Stimulated activated CD4-positive, alpha-beta T cell treated with anti-CD3 and anti-CD28 coated beads, Interleukin-12 subunit alpha, Interleukin-12 subunit beta, amount 100 ng/mL, for 24 hours (primary cell): ENCODE data around the gene TMEM196.
"Not testable (repeated sequence)": the region's sequence is repeated elsewhere in the genome, so short reads cannot be mapped to it uniquely, and the experiment has no call there.

Source experiments
- DNase-seq, 2 experiments: peaks; one replicate each; pipeline ENCODE4 v3.0.0-alpha.2; 2020; ENCODE audit warnings: low read depth in 2 of 2

The TMEM196 gene

DNA sequence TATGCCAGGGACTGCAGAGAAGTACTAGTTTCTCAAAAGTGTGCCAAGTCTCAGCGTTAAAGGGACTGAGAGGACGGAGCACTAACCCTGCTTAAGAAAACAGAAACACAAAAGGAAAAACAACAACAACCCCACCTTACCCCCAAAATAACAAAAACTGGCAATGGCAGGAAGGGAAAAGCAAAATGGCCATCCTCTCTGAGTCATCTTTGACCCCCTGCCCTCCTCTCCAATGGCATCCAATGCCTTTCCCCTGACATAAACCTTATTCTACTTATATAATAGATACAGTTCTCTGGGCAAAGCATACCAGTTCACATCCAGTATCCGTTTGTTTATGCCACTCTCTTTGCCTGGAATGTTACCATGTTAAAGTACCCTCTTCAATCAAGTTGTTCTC, 66.2 kb downstream of the TMEM196 start:
- no peak for DNase-seq

DNA sequence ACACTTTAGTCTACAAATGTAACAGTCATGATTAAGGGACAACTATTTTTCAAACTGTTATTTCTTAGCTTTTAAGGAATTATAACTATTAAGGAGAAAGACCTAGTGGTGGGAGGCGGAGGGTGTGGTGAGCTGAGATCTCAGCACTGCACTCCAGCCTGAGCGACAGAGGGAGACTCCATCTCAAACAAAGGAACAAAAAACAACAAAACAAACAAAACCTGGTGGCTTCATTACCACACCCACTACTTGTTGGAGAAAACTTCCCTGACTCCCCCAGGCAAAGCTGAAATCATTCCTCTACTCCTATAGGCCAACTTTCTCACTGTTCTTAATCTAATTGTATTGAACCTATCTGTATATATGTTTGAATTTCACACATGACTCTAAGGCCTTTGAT, 67.8 kb downstream of the TMEM196 start:
- DNase-seq = no peak

DNA sequence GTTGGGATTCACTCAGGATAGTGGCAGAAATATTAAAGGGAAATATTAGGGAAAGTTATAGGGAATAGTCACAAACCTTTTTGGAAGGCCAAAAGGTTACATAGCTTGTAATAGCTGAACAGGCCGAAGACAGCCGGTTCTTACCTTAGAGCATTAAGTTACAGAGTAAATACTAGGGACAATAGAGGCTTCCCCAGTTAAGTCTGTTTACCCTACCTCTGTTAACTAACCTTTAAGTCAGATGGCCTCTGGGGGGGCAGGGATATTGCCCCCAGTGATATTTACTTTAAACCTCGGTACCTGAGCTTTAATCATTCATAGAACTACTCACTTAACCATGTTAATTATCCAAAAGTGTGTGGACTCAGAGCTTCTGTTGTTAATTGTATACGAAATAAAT, 71.9 kb downstream of the TMEM196 start:
- no peak for DNase-seq

DNA sequence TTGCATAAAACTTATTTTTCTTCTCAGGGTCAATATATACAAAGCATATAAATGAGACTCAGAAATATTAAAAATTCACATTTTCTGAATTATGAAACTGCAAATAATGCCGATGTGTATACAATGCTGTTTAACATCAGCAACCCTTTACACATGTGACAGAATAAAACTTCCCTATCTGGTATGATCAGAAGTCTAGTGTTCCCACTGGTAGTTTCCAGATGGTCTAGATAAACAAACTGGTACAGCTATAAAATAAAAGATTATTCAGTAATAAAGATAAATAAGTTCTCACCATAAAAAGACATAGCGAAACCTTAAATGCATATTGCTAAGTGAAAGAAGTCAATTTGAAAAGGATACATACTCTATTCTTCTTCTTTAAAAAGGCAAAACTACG, 72.5 kb downstream of the TMEM196 start:
- no peak for DNase-seq

DNA sequence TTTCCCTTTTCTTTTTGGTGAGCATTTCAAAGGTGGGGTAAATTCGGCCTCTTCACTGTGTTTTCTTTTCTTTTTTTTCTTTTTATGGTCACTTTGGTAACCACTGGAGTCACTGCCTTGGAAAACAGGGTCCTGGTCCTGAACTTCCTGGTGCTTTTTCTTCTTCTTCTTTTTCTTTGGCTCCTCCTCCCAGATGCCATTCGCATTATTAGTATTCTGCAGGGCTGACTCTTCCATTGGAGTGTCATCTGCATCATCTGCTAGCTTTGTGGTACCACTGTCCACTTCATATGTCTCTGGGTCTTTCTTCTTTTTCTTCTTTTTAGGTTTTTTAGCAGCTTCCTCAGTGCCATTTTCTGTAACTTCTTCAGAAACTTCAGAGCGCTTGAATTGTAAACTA, 75.1 kb downstream of the TMEM196 start:
- no peak for DNase-seq

DNA sequence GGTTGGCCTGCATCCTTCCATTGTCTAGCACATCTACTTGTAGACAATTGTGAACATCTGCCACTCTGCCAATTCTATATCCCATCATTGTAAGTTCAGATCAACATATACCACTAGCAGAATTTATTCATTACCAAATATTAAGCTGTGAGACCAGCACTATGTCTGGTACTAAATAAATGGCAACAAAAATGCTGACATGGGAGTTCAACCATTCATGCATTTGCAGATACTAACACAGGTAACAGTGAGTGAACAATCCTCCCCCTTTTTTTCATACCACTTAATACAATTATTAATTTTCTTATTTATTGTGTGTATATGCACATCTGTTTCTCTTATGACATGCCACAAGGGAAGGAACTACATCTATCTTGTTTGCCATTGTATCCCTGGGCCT, 76.5 kb downstream of the TMEM196 start:
- no peak for DNase-seq

DNA sequence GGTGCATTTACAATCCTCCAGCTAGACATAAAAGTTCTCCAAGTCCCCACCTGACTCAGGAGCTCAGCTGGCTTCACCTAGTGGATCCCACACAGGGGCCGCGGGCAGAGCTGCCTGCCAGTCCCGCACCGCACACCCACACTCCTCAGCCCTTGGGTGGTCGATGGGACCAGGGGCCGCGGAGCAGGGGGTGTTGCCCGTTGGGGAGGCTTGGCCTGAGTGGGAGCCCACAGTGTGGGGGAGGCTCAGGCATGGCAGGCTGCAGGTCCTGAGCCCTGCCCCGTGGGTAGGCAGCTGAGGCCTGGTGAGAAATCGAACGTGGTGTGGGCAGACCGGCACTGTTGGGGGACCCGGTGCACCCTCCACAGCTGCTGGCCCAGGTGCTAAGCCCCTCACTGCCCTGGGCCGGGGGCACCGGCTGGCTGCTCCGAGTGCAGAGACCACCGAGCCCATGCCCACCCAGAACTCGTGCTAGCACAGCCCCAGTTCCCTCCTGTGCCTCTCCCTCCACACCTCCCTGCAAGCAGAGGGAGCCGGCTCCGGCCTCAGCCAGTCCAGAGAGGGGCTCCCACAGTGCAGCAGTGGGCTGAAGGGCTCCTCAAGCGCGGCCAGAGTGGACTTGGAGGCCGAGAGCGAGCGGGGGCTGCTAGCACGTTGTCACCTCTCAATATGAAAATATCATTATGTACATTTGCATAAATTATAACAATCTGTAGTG, 81.1 kb downstream of the TMEM196 start:
- no peak for DNase-seq

DNA sequence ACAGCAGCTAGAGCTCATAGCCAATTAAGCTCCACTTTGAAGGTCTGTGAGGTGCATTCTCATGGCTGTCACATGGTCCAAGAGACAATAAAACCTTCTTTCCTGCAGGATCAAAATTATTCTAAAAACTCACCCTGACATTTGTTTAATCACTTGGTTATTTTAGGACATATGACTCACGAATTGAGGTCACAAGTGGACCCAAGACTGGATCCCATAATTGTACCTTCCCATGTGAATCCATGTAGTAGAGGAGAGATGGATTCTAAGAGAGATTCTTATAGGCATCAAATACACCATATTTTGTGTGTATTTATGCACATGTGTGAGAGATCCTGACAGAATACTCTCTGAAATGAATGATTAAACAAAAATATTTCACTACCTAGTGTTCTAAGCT, 82.7 kb downstream of the TMEM196 start:
- DNase-seq = no peak

DNA sequence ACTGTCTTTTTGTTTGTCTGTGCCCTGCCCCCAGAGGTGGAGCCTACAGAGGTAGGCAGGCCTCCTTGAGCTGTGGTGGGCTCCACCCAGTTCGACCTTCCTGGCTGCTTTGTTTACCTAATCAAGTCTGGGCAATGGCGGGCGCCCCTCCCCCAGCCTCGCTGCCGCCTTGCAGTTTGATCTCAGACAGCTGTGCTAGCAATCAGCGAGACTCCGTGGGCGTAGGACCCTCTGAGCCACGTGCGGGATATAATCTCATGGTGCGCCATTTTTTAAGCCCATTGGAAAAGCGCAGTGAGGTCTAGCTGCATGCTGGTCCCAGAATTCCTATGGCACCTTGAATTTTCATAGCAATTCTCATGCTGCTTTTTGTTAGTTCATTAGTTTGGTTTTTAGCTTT, 84.3 kb downstream of the TMEM196 start:
- not testable (repeated sequence) for DNase-seq

DNA sequence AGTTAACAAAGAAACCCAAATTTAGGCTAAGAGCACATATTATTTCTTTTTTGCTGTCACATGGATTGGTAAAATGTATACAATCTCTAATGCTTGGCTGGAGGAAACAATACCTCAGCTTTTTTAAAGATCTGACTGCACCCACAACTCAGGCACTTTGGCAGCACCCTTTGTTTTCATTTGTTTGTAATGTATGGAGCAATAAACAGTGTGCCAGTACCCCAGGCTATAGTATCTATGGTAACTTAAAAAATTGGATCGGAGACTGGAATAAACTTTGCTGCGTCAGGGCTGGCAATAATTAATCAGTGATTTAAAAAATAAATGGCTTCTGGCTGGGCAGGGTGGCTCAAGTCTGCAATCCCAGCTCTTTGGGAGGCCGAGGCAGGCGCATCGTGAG, 91.8 kb downstream of the TMEM196 start:
- no peak for DNase-seq

DNA sequence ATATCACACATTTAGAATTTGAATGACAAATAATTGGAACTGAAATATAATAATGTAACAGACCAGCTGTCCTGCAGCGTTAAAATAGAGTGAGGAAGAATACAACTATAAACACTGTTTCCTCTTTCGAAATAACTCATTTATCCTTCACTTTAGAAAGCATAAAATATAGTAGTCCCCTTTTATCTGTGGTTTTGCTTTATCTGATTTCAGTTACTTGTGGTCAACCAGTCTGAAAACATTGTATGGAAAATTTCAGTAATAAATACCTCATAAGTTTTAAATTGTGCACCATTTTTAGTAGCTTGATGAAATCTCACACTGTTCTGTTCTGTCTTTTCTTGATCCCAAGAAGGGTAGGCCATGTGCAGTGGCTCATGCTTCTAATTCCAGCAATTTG, 96.2 kb downstream of the TMEM196 start:
- no peak for DNase-seq

DNA sequence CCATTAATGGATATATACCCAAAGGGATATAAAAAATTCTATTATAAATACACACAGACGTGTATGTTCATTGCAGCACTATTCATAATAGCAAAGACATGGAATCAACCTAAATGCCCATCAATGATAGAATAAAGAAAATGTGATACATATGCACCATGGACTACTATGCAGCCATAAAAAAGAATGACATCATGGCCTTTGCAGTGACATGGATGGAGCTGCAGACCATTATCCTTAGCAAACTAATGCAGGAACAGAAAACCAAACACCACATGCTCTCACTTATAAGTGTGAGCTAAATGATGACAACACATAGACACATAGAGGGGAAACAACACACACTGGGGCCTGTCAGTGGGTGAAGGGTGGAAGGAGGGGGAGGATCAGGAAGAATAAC, 97.6 kb downstream of the TMEM196 start:
- no peak for DNase-seq

DNA sequence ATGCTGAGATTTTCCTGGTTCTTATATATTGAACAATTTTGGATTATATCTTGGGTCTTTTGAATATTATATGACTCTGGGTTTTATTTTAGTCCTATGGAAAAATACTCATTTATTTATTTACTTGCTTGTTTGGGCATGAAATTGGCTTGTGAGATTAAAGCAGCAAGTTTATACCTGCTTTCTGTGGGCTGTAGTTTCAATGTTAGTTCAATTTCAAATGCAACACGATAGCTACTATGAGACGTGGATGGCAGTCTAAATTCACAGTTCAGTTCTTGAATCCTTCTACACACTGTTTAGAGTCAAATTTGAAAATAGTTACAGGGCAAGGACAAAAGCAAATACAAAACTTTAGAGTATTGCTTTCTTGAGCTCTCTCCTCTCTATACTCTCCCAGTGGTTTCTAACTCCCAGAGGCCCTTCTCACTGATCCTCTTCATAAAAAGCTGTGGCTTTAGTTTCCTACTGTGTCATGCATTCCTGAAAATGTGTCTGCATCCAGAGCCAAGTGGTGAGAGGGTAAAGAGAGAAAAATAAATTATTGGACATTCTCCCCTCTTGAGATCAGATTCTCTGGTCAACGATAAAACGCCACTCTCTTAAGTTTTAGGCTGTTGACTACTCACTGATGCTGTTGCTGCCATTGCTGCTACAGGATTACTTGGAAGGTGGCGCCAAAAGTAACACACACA, 99.0 kb downstream of the TMEM196 start:
- DNase-seq = no peak

DNA sequence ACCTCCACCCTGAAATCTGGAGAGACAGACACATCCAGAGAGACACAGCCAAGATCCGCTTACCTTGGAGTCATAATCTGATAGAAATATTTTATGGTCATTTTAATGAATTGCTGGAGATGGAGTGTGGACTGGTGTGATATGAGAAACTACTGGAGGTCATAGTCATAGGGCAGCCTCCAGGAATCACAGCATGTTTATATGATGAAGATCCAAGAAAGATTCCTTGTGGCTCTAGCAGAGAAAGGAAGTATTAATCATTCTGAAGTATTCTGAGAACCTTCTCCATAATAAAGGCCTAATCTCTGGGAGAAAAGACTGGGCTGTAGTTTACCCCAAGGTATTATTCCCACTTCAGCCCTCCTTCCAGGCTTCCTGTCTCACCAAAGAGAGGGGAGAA, 102.6 kb downstream of the TMEM196 start:
- DNase-seq = no peak
